Occipital lobe (tissue), 2 donors: ENCODE measurements around the gene CDADC1. TPM values are rescaled to one million over a fixed set of nuclear protein-coding genes. Genes with fewer than 3 reads are reported as not detected.

Source experiments
- DNase-seq: peaks from one replicate; lab custom pipeline; 2025; lab: John Stamatoyannopoulos, UW
- total RNA-seq: library from RNA; depleted of rRNA; stranded (reverse); fragments of >200 nt; gene quantifications from one replicate; pipeline ENCODE4 v1.2.3, GENCODE V29; 2014

The CDADC1 gene
- total RNA-seq, 1 donor from 2014 or later: 14.8 TPM

- no peak for DNase-seq
These were observed 9.1 kb upstream of the CDADC1 start for GRCh38 chr13:49238621-49239020.

- no peak for DNase-seq
These were observed 7.7 kb upstream of the CDADC1 start for GRCh38 chr13:49240017-49240416.

GRCh38 chr13:49241296-49241695 is 6.4 kb upstream of the CDADC1 start:
- no peak for DNase-seq

- no peak for DNase-seq
These were observed 2.6 kb upstream of the CDADC1 start for GRCh38 chr13:49245101-49245500.

GRCh38 chr13:49246850-49247642 is 679 bp upstream of the CDADC1 start:
- DNase-seq: no peak

GRCh38 chr13:49248622-49249002 is 887 bp downstream of the CDADC1 start:
- DNase-seq: no peak

- no peak for DNase-seq
These were observed 3.6 kb downstream of the CDADC1 start for GRCh38 chr13:49251326-49251725.

- no peak for DNase-seq
These were observed 5.6 kb downstream of the CDADC1 start for GRCh38 chr13:49253310-49253709.

- DNase-seq: no peak
These were observed 6.3 kb downstream of the CDADC1 start for GRCh38 chr13:49254007-49254406.

- DNase-seq: no peak
These were observed 9.1 kb downstream of the CDADC1 start for GRCh38 chr13:49256841-49257240.

- no peak for DNase-seq
These were observed 10.5 kb downstream of the CDADC1 start for GRCh38 chr13:49258089-49258796.

GRCh38 chr13:49259586-49259985 is 11.9 kb downstream of the CDADC1 start:
- DNase-seq: no peak

- DNase-seq: no peak
These were observed 14.9 kb downstream of the CDADC1 start for GRCh38 chr13:49262634-49263033.

- no peak for DNase-seq
These were observed 18.1 kb downstream of the CDADC1 start for GRCh38 chr13:49265822-49266221.

- DNase-seq: no peak
These were observed 23.5 kb downstream of the CDADC1 start for GRCh38 chr13:49271264-49271663.

GRCh38 chr13:49272296-49272695 is 24.6 kb downstream of the CDADC1 start:
- DNase-seq: no peak

- DNase-seq: no peak
These were observed 30.5 kb downstream of the CDADC1 start for GRCh38 chr13:49278211-49278610.

- no peak for DNase-seq
These were observed 31.4 kb downstream of the CDADC1 start for GRCh38 chr13:49279112-49279511.

- no peak for DNase-seq
These were observed 32.2 kb downstream of the CDADC1 start for GRCh38 chr13:49279885-49280284.

GRCh38 chr13:49287995-49288394 is 40.3 kb downstream of the CDADC1 start:
- no peak for DNase-seq

GRCh38 chr13:49288458-49288857 is 40.7 kb downstream of the CDADC1 start:
- no peak for DNase-seq

GRCh38 chr13:49292742-49293486 is 45.2 kb downstream of the CDADC1 start:
- DNase-seq: no peak
